HG03457 (cell line): ENCODE results near the gene REC8.
A peak's percentile ranks its signal among the peaks of the same experiment; 100 is the strongest.

ENCODE experiments used
- ATAC-seq: cut with Tn5 transposase; IDR thresholded peaks from one replicate; pipeline ENCODE4 v1.9.1; 2021; ENCODE audit warnings: moderate number of reproducible peaks; ENCODE audit not compliant: unreplicated experiment

Gene REC8

GRCh38 chr14:24181371-24182077, 9.6 kb downstream of the REC8 start:
- ATAC-seq: no peak

- ATAC-seq: no peak
Measured at GRCh38 chr14:24182110-24182882, 10.4 kb downstream of the REC8 start.

GRCh38 chr14:24183014-24183481, 11.2 kb downstream of the REC8 start:
- ATAC-seq: no peak

GRCh38 chr14:24184104-24184970, 12.5 kb downstream of the REC8 start:
- ATAC-seq: no peak

GRCh38 chr14:24185026-24185425, 13.1 kb downstream of the REC8 start:
- ATAC-seq: no peak

GRCh38 chr14:24185741-24186140, 13.9 kb downstream of the REC8 start:
- no peak for ATAC-seq

GRCh38 chr14:24186831-24187538, 15.1 kb downstream of the REC8 start:
- no peak for ATAC-seq

- no peak for ATAC-seq
Measured at GRCh38 chr14:24187539-24187915, 15.6 kb downstream of the REC8 start.

- peak; percentile 68 for ATAC-seq
Measured at GRCh38 chr14:24188251-24189058, 16.6 kb downstream of the REC8 start, which contains the start of gene IPO4. TSS of gene IPO4 (minus strand) at chr14:24188816. CDS start at chr14:24188787, 29 bp downstream.

- ATAC-seq: no peak
Measured at GRCh38 chr14:24189059-24189375, 17.1 kb downstream of the REC8 start.

- no peak for ATAC-seq
Measured at GRCh38 chr14:24189460-24189859, 17.6 kb downstream of the REC8 start.

GRCh38 chr14:24190416-24190815, 18.5 kb downstream of the REC8 start:
- no peak for ATAC-seq

- ATAC-seq: no peak
Measured at GRCh38 chr14:24192933-24193332, 21.1 kb downstream of the REC8 start.

- no peak for ATAC-seq
Measured at GRCh38 chr14:24194186-24194872, 22.4 kb downstream of the REC8 start.

GRCh38 chr14:24194873-24195185, 22.9 kb downstream of the REC8 start:
- ATAC-seq: no peak

- peak; percentile 57 for ATAC-seq
Measured at GRCh38 chr14:24195186-24196070, 23.5 kb downstream of the REC8 start, which contains the start of gene TM9SF1. TSS of gene TM9SF1 (minus strand) at chr14:24195441. CDS start at chr14:24195019, 422 bp downstream.

GRCh38 chr14:24196071-24197055, 24.5 kb downstream of the REC8 start:
- ATAC-seq: no peak
